Stimulated activated CD4-positive, alpha-beta T cell treated with anti-CD3 and anti-CD28 coated beads, Interleukin-12 subunit alpha, Interleukin-12 subunit beta, amount 100 ng/mL, for 24 hours (primary cell): ENCODE measurements around the gene SOX30.
"Not testable (repeated sequence)": the region's sequence is repeated elsewhere in the genome, so short reads cannot be mapped to it uniquely, and the experiment has no call there.

ENCODE experiments used
- DNase-seq, 2 experiments: peaks; one replicate each; pipeline ENCODE4 v3.0.0-alpha.2; 2020; ENCODE audit warnings: low read depth in 2 of 2

The SOX30 gene

GRCh38 chr5:157652377-157652692 is at the start of gene SOX30:
Gene SOX30 (minus strand): TSS chr5:157652438. CDS start chr5:157652078, 360 bp downstream.
- no peak for DNase-seq

GRCh38 chr5:157698674-157699073 is 46.4 kb upstream of the SOX30 start:
- not testable (repeated sequence) for DNase-seq

- not testable (repeated sequence) for DNase-seq
Observed at GRCh38 chr5:157696154-157696553, 43.9 kb upstream of the SOX30 start.

- DNase-seq = not testable (repeated sequence)
Observed at GRCh38 chr5:157693816-157694215, 41.6 kb upstream of the SOX30 start.

GRCh38 chr5:157690690-157691433 is 38.6 kb upstream of the SOX30 start:
- DNase-seq = no peak

- peak in 1 of 2 experiments; percentile 9 for DNase-seq
Observed at GRCh38 chr5:157689942-157690689, 37.9 kb upstream of the SOX30 start.

- DNase-seq = no peak
Observed at GRCh38 chr5:157687198-157687554, 34.9 kb upstream of the SOX30 start.

- not testable (repeated sequence) for DNase-seq
Observed at GRCh38 chr5:157686276-157687197, 34.3 kb upstream of the SOX30 start.

GRCh38 chr5:157682257-157682656 is 30.0 kb upstream of the SOX30 start:
- DNase-seq = no peak

- DNase-seq = no peak
Observed at GRCh38 chr5:157681048-157681447, 28.8 kb upstream of the SOX30 start.

GRCh38 chr5:157680239-157680638 is 28.0 kb upstream of the SOX30 start:
- no peak for DNase-seq

GRCh38 chr5:157679801-157680200 is 27.6 kb upstream of the SOX30 start:
- DNase-seq = no peak

GRCh38 chr5:157677931-157678330 is 25.7 kb upstream of the SOX30 start:
- DNase-seq = no peak

GRCh38 chr5:157674351-157674750 is 22.1 kb upstream of the SOX30 start:
- not testable (repeated sequence) for DNase-seq

- DNase-seq = no peak
Observed at GRCh38 chr5:157672976-157673375, 20.7 kb upstream of the SOX30 start.

GRCh38 chr5:157671592-157672330 is 19.5 kb upstream of the SOX30 start:
- no peak for DNase-seq

- peak in 1 of 2 experiments; percentile 17 for DNase-seq
Observed at GRCh38 chr5:157670662-157671591, 18.7 kb upstream of the SOX30 start, which contains the start of gene C5orf52. Gene C5orf52 (plus strand): TSS chr5:157671533. CDS start chr5:157671615, 82 bp downstream.

GRCh38 chr5:157669701-157670097 is 17.5 kb upstream of the SOX30 start:
- DNase-seq = no peak

- DNase-seq = no peak
Observed at GRCh38 chr5:157668356-157668755, 16.1 kb upstream of the SOX30 start.

- DNase-seq = no peak
Observed at GRCh38 chr5:157665467-157666070, 13.3 kb upstream of the SOX30 start.
